HCT116 (cell line): ENCODE measurements around the gene IL19.

Experiments used
- CEBPB ChIP-seq: IDR thresholded peaks from 2 replicates; pipeline ENCODE4 v1.6.1; 2012; ENCODE audit warnings: low read depth
- CTCF ChIP-seq, 3 experiments: fragments of 200-600 bp in 1 of 3; sonication (generic) in 1 of 3; IDR thresholded peaks in 2 of 3; conservative IDR thresholded peaks in 1 of 3; 2 replicates each; pipeline ENCODE4 v1.5.1; 2012 to 2017; ENCODE audit warnings: low read depth in 2 of 3, low read length in 2 of 3, antibody characterized with exemption in 1 of 3, borderline replicate concordance in 1 of 3, control low read depth in 1 of 3, mild to moderate bottlenecking in 1 of 3, mixed read lengths in 1 of 3, mixed run types in 1 of 3, moderate library complexity in 1 of 3; ENCODE audit not compliant: insufficient read depth in 1 of 3
- ELF1 ChIP-seq: IDR thresholded peaks from 2 replicates; pipeline ENCODE4 v1.6.1; 2012; ENCODE audit warnings: low read depth, borderline replicate concordance
- EZH2 ChIP-seq: fragments of 200-600 bp; sonication (generic); IDR thresholded peaks from 2 replicates; pipeline ENCODE4 v1.6.1; 2017; ENCODE audit warnings: antibody characterized with exemption, mixed run types
- EZH2phosphoT487 ChIP-seq: fragments of 200-600 bp; IDR thresholded peaks from 2 replicates; pipeline ENCODE4 v1.6.1; 2018; ENCODE audit warnings: antibody characterized with exemption, borderline replicate concordance
- MAX ChIP-seq: IDR thresholded peaks from 2 replicates; pipeline ENCODE4 v1.6.1; 2012
- POLR2A ChIP-seq: IDR thresholded peaks from 2 replicates; pipeline ENCODE4 v1.7.0; 2011; ENCODE audit warnings: borderline replicate concordance; ENCODE audit not compliant: insufficient read depth, insufficient read length; ENCODE audit errors: extremely low read depth
- POLR2AphosphoS5 ChIP-seq: IDR thresholded peaks from 2 replicates; pipeline ENCODE4 v1.6.1; 2011; ENCODE audit warnings: mild to moderate bottlenecking, low read depth, low read length, moderate library complexity
- YY1 ChIP-seq: IDR thresholded peaks from 2 replicates; pipeline ENCODE4 v1.6.1; 2011; ENCODE audit warnings: low read length, low read depth, moderate library complexity, mild to moderate bottlenecking; ENCODE audit not compliant: insufficient replicate concordance; ENCODE audit errors: extremely low read depth
- ZFX ChIP-seq: fragments of 450-650 bp; IDR thresholded peaks from 2 replicates; pipeline ENCODE4 v1.6.1; 2017

GRCh38 chr1:206769304-206769731 lies 1.3 kb upstream of the IL19 start:
- TF ChIP-seq CTCF (IDR thresholded peaks at IDR 0.05 in 2 of 3, conservative IDR thresholded peaks at IDR 0.05 in 1 of 3; ENCODE audit: borderline replicate concordance in 1 of 3, insufficient read depth in 1 of 3, low read depth in 2 of 3, low read length in 2 of 3) = no peak
- no peak for TF ChIP-seq MAX
- TF ChIP-seq YY1 = no peak
- no peak for TF ChIP-seq CEBPB
- no peak for TF ChIP-seq ZFX
- no peak for TF ChIP-seq POLR2A
- TF ChIP-seq EZH2 = no peak
- no peak for TF ChIP-seq ELF1
- no peak for TF ChIP-seq POLR2AphosphoS5
- no peak for TF ChIP-seq EZH2phosphoT487
